Stimulated activated CD8-positive, alpha-beta memory T cell treated with anti-CD3 and anti-CD28 coated beads, Interleukin-12 subunit alpha, Interleukin-12 subunit beta, amount 100 ng/mL, for 24 hours (primary cell): ENCODE results near the gene DTNA.

ENCODE experiments used
- DNase-seq: peaks from one replicate; pipeline ENCODE4 v3.0.0-alpha.2; 2020; ENCODE audit errors: extremely low read depth

The DTNA gene

DNA sequence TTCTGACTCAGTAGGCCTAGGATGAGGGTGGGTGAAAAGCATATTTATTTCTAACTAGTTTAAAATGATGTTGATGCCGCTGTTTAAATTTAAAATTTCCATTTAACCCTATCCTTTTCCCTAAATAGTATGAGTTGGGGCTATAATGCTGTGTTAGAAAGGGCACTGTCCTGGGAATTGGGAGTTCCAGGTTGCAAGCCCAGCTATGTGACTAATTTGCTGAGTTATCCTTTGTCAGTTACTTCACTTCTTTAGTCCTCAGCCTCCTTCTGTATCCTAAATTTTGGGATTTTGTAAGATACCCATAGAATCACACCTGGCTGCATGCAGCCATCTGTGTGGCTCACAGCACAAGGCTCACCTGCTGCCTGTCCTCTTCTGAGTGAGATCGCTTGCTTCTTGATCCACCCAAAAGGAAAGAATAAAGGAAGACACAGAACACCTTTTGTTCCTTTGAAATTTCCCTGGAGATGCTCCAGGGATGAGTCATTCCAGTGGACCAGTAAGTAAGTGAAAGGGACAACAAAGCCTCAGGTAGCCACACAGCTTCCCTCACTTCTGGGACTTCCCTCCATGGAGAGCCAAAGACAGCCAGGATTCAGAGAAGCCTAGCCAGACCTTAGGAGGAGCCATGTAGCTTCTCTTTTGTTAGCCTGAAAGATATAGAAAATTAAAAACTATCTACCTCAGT lies 97.2 kb downstream of the DTNA start:
- no peak for DNase-seq

DNA sequence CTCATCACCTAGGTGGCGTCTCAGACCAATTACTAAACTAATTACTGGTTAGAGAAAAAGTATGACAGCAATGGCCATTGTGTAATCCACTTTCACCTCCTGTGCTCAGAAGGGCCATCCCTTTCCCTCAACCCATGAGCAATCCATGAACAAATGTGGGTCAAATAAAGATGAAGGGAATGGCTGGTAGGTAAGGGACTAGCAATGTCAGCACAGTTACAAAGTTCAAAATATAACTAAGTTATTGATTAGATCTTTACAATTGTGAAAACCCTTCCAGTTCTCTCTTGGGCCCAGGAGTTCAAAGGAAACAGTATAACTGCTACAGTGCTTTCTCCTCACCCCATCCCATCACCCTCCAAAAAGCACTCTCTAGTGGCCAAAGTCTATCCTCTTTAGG lies 98.3 kb downstream of the DTNA start:
- DNase-seq, result no peak

- DNase-seq, result no peak
These were observed 99.5 kb downstream of the DTNA start for GRCh38 chr18:34809451-34810072.

GRCh38 chr18:34816183-34816582 lies 106.1 kb downstream of the DTNA start:
- DNase-seq, result no peak

DNA sequence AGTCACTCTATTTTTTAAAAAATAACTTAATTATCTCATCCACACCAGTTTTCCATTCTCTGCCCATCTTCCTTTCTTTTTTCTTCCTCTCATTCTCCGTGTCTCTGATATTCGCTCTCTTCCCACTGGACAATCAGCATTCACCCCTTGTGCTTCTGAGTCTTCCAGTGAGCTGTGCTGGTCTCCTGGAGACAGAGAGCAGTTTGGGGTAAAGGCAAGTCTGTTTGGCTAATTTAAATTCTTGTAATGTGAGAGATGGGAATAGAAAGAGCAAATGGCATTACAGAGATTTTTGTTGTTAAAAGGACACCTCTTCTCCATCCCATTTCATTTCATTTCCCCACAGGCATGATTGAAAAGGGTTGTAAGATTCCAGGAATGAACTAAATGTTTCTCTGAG lies 107.5 kb downstream of the DTNA start:
- DNase-seq, result no peak

DNA sequence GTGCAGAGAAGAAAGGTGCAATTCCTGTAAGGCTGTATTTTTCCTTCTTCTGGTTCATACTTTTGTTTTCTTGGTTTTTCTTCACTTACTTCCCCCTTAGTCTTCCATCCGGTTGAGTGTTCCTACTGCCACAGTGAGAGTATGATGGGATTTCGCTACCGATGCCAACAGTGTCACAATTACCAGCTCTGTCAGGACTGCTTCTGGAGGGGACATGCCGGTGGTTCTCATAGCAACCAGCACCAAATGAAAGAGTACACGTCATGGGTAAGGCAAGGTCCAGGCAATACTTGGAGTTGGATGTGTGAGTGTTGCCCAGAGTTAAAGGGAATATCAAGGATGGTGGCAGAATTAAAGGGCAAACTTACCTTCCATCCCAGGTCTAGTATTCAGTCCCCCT lies 108.0 kb downstream of the DTNA start:
- DNase-seq, result no peak

DNA sequence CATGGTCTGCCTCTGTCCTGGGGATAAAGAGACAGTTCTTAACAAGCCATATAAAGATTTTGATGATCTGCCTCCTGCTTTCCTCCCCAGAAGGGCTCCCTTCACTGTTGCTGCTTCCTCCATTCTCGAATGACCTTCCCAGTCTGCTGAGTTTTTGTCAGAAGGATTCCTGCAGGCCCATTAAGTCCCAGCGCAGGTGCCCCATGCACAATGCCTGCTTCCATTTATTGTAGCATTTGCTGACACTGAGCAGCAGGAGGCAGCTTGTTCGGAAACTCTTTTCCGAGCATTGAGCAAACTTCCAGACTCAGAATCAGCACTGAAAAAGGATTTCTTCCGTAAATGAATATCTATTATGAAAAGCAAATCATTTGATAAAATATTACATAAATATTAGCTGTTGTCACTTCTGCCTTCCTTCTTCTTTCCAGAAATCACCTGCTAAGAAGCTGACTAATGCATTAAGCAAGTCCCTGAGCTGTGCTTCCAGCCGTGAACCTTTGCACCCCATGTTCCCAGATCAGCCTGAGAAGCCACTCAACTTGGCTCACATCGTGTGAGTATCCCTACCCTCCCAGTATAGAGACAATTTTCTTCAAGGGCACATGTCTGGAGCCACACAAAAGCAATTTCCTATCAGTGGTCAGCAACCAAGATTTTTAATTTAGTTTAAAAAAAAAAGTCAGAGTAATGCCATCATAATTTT lies 110.4 kb downstream of the DTNA start:
- no peak for DNase-seq

DNA sequence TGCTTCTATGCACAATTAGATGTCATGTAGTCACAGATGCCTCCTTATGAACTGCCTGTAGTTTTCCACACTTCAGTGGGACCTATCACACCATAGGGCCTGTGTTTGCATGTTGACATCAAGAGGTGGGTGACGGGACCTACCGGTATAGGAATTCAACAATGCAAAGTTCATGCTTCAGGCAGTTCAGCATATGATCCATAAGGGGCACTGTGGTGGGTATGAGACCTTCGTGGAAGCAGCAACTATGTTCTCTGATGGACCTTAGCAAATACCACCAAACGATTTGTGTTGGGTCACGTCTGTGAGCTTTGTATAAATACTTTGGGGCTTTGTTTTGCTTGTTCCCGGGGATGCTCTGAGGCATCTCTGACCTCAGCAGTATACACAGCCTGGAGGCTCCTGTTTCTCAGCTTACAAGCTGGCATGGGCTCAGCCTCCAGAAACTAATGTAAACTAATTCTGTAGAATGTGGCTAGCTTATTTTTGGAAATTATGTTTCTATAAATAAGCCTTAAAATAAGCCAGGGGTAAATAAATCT lies 111.6 kb downstream of the DTNA start:
- no peak for DNase-seq

DNA sequence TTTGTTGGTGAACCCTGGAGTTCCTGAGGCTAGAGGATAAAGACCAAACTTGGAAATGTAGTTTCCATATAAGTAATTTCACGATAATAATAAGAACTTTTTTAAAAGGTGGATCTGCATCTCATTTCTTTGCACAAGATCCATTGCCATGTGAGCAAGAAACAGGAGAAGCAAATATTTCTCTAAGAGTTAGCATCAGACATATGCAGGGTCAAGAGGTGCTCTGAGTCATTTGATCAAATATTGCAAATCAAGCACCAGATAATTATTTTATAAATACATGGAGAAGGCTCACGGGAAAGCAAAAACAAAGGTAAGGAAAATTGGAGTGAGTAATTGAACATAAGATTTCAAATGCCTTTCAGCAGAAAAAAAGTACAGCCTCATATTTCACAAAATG lies 118.0 kb downstream of the DTNA start:
- DNase-seq, result no peak

DNA sequence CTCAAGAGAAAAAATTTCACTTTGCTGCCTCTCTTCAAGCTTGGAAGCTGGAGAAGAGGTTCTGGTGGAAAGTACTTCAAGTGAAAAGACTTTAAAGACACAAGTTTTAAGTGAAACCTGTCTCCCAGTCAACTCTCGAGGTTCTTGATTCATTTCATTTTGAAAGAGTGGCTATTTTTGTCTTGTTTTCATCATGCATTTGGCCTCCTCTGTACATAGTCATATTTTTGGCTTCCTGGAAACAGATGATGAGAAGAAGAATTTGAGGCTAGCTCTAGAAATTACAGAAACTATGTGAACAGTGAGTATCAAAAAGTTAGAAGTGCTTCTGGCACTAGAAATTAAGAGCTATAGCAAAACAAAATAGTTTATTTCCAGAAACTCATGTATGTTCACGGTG lies 124.8 kb downstream of the DTNA start:
- no peak for DNase-seq

DNA sequence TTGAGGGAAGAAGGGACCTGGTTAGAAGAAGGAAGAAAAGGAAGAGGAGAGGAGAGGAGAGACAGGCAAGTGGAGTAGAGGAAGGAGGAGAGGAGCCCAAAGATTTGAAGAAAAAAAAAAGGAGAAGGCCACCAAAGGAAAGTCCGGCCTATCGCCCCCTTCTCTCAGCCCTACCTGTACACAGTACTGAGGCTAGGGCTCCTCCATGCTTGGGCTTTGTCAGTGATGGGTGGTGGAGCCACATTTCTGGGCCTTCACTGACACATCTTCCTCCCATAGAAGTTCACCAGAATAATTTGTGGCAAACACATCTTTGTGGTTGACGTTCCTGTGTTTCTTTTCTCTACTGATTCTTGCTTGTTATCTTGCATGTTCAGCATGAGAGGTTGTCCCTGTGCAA lies 125.4 kb downstream of the DTNA start:
- no peak for DNase-seq

GRCh38 chr18:34837769-34838272 lies 127.7 kb downstream of the DTNA start:
- DNase-seq, result no peak

DNA sequence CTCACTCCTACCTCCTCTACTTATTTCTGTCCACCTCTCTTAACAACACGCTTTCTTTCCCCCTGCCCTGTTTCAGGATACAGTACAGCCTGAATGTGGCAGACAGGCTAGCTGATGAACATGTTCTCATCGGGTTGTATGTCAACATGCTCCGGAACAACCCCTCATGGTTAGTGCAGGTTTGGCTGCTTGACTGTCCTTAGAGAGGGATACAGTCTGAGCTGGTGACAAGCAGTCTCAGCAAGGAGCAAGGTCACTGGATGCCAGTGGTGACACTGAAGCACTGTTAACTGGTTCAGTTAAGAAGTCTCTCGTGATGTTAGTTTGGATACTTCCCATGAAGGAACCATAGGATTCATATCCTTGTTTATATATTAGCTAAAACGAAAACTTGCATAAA lies 128.6 kb downstream of the DTNA start:
- no peak for DNase-seq

DNA sequence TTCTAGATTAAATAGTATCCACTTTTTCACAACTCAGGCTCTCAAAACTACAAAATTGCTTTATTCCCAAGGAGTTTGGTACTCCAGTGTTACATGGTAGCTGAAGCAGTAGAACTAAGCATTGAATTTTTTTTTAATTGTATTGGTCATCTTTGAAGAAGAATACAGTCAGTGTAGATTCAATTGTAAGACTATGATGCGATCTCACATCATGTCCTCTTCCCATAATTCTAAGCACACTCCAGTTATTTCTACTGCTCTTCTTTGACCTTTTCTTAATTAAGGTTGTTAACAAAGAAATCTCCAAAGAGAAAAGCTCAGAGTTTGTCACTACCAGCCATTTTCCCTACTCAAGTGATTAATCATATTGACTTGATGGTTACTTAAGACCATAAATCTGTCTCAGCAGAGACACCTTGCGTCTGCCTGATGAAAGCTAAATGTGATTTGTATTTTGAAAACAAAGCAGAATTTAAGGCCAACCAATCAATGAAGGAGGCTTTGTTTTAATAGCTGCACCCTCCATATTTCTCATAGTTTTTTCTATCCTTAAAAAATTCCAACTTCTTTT lies 130.2 kb downstream of the DTNA start:
- DNase-seq, result no peak

DNA sequence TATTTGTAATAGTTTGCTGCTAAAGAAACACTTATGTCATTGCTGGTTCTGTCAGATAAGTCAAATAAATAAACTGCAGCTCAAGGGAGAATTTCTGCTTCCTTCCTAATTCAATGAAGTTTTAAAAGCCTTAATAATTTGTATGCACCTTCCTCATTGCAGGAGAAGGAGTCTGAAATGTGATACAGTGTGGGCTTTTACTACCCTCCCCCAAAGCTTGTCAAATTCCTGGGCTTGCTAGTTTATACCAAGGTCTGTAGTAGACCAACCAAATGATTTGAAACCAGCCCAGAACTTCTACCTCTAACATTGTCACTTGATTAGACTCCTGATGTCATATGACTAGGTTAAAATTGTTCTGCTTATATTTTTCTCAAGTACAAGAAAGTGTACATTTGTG lies 131.8 kb downstream of the DTNA start:
- DNase-seq, result no peak

GRCh38 chr18:34844072-34844471 lies 134.0 kb downstream of the DTNA start:
- DNase-seq, result no peak

- DNase-seq, result no peak
These were observed 134.8 kb downstream of the DTNA start for GRCh38 chr18:34844732-34845459.

GRCh38 chr18:34847408-34847807 lies 137.3 kb downstream of the DTNA start:
- no peak for DNase-seq

GRCh38 chr18:34848156-34848555 lies 138.1 kb downstream of the DTNA start:
- no peak for DNase-seq

- no peak for DNase-seq
These were observed 138.6 kb downstream of the DTNA start for GRCh38 chr18:34848695-34849094.

- DNase-seq, result no peak
These were observed 147.2 kb downstream of the DTNA start for GRCh38 chr18:34857320-34857719.

DNA sequence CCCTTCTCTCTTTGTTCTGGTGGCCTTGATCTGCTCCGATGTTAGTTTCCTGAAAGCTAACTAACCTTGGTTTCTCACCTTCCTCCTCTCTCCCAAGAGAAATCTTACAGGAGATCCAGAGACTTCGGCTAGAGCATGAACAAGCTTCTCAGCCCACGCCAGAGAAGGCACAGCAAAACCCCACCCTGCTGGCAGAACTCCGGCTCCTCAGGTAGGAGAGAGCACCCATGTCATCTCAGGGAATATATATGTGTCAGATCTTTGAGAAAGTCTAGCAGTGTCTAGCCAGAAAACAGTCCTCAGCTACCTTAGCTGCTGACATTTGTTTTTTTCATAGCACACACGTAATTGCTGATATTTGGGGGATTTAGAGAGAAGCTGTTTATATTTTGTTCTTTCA lies 148.1 kb downstream of the DTNA start:
- no peak for DNase-seq
